ENCODE results near the gene CA11.

Gene CA11

GRCh38 chr19:48603449-48603848 lies 42.5 kb downstream of the CA11 start:
- TF ChIP-seq CTCF (IDR thresholded peaks at IDR 0.05), result no peak
- H3K27me3 ChIP-seq, result peaks cover 0 to 29% of the 10 kb centered on the region in 2 donors
- H3K9me3 ChIP-seq, result no peaks in the 10 kb centered on the region
- H3K4me1 ChIP-seq, result no peaks in the 10 kb centered on the region
- H3K27ac ChIP-seq, result no peak overlapping the region
- intact Hi-C loops (cut with DNase I; ENCODE audit: low total_unique reads), result no loop called here
- no peak overlapping the region for H3K4me3 ChIP-seq
- no peak for DNase-seq
- H3K36me3 ChIP-seq, result no peaks in the 10 kb centered on the region

- Histone ChIP-seq H3K27ac (no peak overlapping the region), H3K4me3 (no peak overlapping the region), H3K36me3 (no peaks in the 10 kb centered on the region), H3K27me3 (peaks cover 0 to 34% of the 10 kb centered on the region in 2 donors), H3K9me3 (no peaks in the 10 kb centered on the region), H3K4me1 (no peaks in the 10 kb centered on the region)
- no peak for DNase-seq
- intact Hi-C loops (cut with DNase I; ENCODE audit: low total_unique reads), result no loop called here
- TF ChIP-seq CTCF (IDR thresholded peaks at IDR 0.05), result no peak
Observed at GRCh38 chr19:48603001-48603400, 43.0 kb downstream of the CA11 start.

- Histone ChIP-seq H3K4me1 (no peaks in the 10 kb centered on the region), H3K36me3 (no peaks in the 10 kb centered on the region), H3K27ac (no peak overlapping the region), H3K9me3 (no peaks in the 10 kb centered on the region), H3K4me3 (no peak overlapping the region), H3K27me3 (peaks cover 0 to 50% of the 10 kb centered on the region in 2 donors)
- intact Hi-C loops (cut with DNase I; ENCODE audit: low total_unique reads), result no loop called here
- no peak for DNase-seq
- no peak for TF ChIP-seq CTCF (IDR thresholded peaks at IDR 0.05)
Observed at GRCh38 chr19:48600679-48601417, 45.1 kb downstream of the CA11 start.

- TF ChIP-seq CTCF (IDR thresholded peaks at IDR 0.05), result no peak
- H3K36me3 ChIP-seq, result no peaks in the 10 kb centered on the region
- intact Hi-C loops (cut with DNase I; ENCODE audit: low total_unique reads), result no loop called here
- peaks cover 0 to 50% of the 10 kb centered on the region in 2 donors for H3K27me3 ChIP-seq
- H3K4me3 ChIP-seq, result no peak overlapping the region
- no peaks in the 10 kb centered on the region for H3K9me3 ChIP-seq
- H3K4me1 ChIP-seq, result no peaks in the 10 kb centered on the region
- no peak for DNase-seq
- H3K27ac ChIP-seq, result no peak overlapping the region
Observed at GRCh38 chr19:48598996-48599700, 46.8 kb downstream of the CA11 start.

GRCh38 chr19:48596679-48597465 lies 49.1 kb downstream of the CA11 start:
- intact Hi-C loops (cut with DNase I; ENCODE audit: low total_unique reads), result no loop called here
- no peaks in the 10 kb centered on the region for H3K4me1 ChIP-seq
- no peak for DNase-seq
- H3K27me3 ChIP-seq, result peaks cover 0 to 50% of the 10 kb centered on the region in 2 donors
- no peaks in the 10 kb centered on the region for H3K36me3 ChIP-seq
- no peak for TF ChIP-seq CTCF (IDR thresholded peaks at IDR 0.05)
- no peaks in the 10 kb centered on the region for H3K9me3 ChIP-seq
- H3K4me3 ChIP-seq, result no peak overlapping the region
- H3K27ac ChIP-seq, result no peak overlapping the region
